Measurements from ENCODE around the gene ERP29. TPM values are rescaled to one million over a fixed set of nuclear protein-coding genes. Genes with fewer than 3 reads are reported as not detected.
"Not testable (repeated sequence)": the region's sequence is repeated elsewhere in the genome, so short reads cannot be mapped to it uniquely, and the experiment has no call there.

The ERP29 gene
- total RNA-seq, 5 donors from 2014 or later (not counting 1 experiment from before 2014, with no cell fraction given): 114 to 175 (median 158) TPM

DNA sequence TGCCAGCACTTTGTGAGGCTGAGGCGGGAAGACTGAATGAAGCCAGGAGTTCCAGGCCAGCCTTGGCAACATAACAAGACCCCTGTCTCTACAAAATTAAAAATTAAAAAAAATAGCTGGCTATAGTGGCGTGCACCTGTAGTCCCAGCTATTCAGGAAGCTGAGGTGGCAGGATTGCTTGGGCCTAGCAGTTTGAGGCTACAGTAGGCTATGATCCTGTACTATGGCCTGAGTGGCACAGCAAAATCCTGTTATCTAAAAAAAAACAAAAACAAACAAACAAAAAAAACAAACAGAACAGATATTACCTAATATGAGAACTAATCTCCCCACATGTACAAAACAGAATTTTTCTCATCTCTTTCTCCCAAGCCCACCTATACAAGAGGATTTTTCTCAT is 15.9 kb upstream of the ERP29 start:
- no peaks in the 10 kb centered on the region for H3K27me3 ChIP-seq (replicated peaks in 1 of 2; ENCODE audit: control insufficient read depth in 2 of 2, extremely low read depth in 1 of 2, insufficient read depth in 2 of 2, low read length in 1 of 2)
- Mint-ChIP-seq H3K9me3 (no peaks in the 10 kb centered on the region), H3K27me3 (no peaks in the 10 kb centered on the region), H3K36me3 (peaks cover 9% of the 10 kb centered on the region), H3K27ac (peak overlapping the region; percentile 91 to 98), H3K4me1 (peaks cover 82 to 91% (median 87%) of the 10 kb centered on the region in 3 donors), H3K4me3 (peak overlapping the region in 1 of 3 donors; percentile 48)
- DNase-seq (no peak), ATAC-seq (replicated peaks in 1 of 4) (no peak)
- no peak overlapping the region for H3K4me3 ChIP-seq (ENCODE audit: control insufficient read depth in 1 of 2, extremely low read depth in 1 of 2, low read length in 1 of 2)
- no peaks in the 10 kb centered on the region for H3K36me3 ChIP-seq (ENCODE audit: control insufficient read depth in 2 of 2, extremely low read depth in 1 of 2, insufficient read depth in 1 of 2, low read length in 1 of 2)
- ChIA-PET CTCF (interaction anchor here (1.2 to 1.5 kb wide), 3 partner anchors 16 to 23 kb away, joined by 3 to 9 read pairs (median 5); partner anchors contain the start of genes ERP29 (in 1 of the 2) and TMEM116 (in 1 of the 2)), POLR2A (interaction anchor here in 1 of 2 donors (0.6 kb wide), 1 partner anchor 48 kb away, joined by 8 read pairs; no protein-coding TSS in a partner anchor)
- peak overlapping the region; percentile 61 for H3K27ac ChIP-seq (ENCODE audit: low read length)
- H3K9me3 ChIP-seq: no peaks in the 10 kb centered on the region
- no CpG with 5 or more reads among the region's 2 CpGs for WGBS (ENCODE audit: insufficient coverage)
- H3K4me1 ChIP-seq (ENCODE audit: control insufficient read depth in 1 of 2, extremely low read depth in 1 of 2, insufficient read depth in 2 of 2, low read length in 2 of 2): peaks cover 52 to 67% of the 10 kb centered on the region in 2 experiments

DNA sequence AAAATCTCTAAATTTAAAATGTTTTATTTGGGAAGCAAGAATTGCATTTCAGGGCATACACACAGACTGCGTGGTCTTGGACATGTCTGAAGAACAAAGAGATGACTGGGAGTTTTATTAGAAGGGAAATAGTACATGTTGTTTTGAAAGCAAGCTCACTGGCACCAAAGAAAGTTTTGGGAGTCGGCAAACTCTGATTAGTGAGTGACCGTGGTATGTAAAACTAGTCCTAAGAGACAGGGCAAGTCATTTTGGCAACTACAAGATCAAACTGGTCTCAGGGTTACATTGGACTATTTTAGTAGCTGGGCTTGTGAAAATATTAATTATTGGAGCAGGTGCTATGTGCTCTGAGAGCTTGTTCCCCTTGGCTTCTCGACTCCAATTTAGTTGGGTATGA is 15.2 kb upstream of the ERP29 start:
- DNase-seq: no peak
- POLR2A ChIA-PET: interaction anchor here in 1 of 2 donors (0.9 kb wide), 1 partner anchor 15 kb away, joined by 4 read pairs; the partner anchor contains the start of genes ERP29 and TMEM116
- CTCF ChIA-PET: interaction anchor here (0.5 to 1.5 kb wide), 4 partner anchors 15 to 111 kb away, joined by 3 to 9 read pairs (median 6); partner anchors contain the start of genes ERP29 (in 1 of the 2) and TMEM116 (in 1 of the 2)
- Mint-ChIP-seq H3K27me3 (no peaks in the 10 kb centered on the region), H3K4me3 (peak overlapping the region in 2 of 3 donors; percentile 37 to 58), H3K27ac (peak overlapping the region; percentile 87 to 91), H3K4me1 (peaks cover 81 to 91% (median 87%) of the 10 kb centered on the region in 3 donors), H3K36me3 (peaks cover 9% of the 10 kb centered on the region), H3K9me3 (no peaks in the 10 kb centered on the region)
- no peaks in the 10 kb centered on the region for H3K36me3 ChIP-seq (ENCODE audit: control insufficient read depth in 2 of 2, extremely low read depth in 1 of 2, insufficient read depth in 1 of 2, low read length in 1 of 2)
- 92% methylated on average over 3 of the region's 4 CpGs for WGBS (ENCODE audit: insufficient coverage)
- no peak for ATAC-seq (replicated peaks in 1 of 4)
- H3K9me3 ChIP-seq: no peaks in the 10 kb centered on the region
- H3K27me3 ChIP-seq (replicated peaks in 1 of 2; ENCODE audit: control insufficient read depth in 2 of 2, extremely low read depth in 1 of 2, insufficient read depth in 2 of 2, low read length in 1 of 2): no peaks in the 10 kb centered on the region
- H3K4me1 ChIP-seq (ENCODE audit: control insufficient read depth in 1 of 2, extremely low read depth in 1 of 2, insufficient read depth in 2 of 2, low read length in 2 of 2): peaks cover 50 to 62% of the 10 kb centered on the region in 2 experiments
- peak overlapping the region; percentile 61 for H3K27ac ChIP-seq (ENCODE audit: low read length)
- H3K4me3 ChIP-seq (ENCODE audit: control insufficient read depth in 1 of 2, extremely low read depth in 1 of 2, low read length in 1 of 2): no peak overlapping the region

DNA sequence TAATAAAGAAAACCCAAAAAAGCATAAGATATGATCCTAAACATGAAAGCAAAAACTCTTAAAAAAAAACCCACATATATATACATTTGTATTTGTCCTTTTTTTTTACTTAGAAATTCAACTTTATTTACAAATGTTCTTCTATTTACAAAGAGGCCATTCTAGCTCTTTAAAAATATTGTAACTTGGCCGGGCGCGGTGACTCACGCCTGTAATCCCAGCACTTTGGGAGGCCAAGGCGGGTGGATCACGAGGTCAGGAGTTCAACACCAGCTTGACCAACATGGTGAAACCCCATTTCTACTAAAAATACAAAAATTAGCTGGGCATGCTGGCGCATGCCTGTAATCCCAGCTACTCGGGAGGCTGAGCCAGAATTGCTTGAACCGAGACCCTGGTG is 14.1 kb upstream of the ERP29 start:
- H3K27me3 Mint-ChIP-seq; H3K4me3 ChIP-seq (ENCODE audit: control insufficient read depth in 1 of 2, extremely low read depth in 1 of 2, low read length in 1 of 2); H3K9me3 ChIP-seq; DNase-seq; H3K27me3 ChIP-seq (replicated peaks in 1 of 2; ENCODE audit: control insufficient read depth in 2 of 2, extremely low read depth in 1 of 2, insufficient read depth in 2 of 2, low read length in 1 of 2); ATAC-seq (replicated peaks in 1 of 4); H3K9me3 Mint-ChIP-seq; H3K36me3 ChIP-seq (ENCODE audit: control insufficient read depth in 2 of 2, extremely low read depth in 1 of 2, insufficient read depth in 1 of 2, low read length in 1 of 2); H3K36me3 Mint-ChIP-seq: not testable (repeated sequence)
- POLR2A ChIA-PET: interaction anchor here in 1 of 2 donors (0.6 kb wide), 1 partner anchor 13 kb away, joined by 3 read pairs; no protein-coding TSS in a partner anchor
- peak overlapping the region; percentile 76 for H3K27ac ChIP-seq (ENCODE audit: low read length)
- peaks cover 43 to 55% of the 10 kb centered on the region in 2 experiments for H3K4me1 ChIP-seq (ENCODE audit: control insufficient read depth in 1 of 2, extremely low read depth in 1 of 2, insufficient read depth in 2 of 2, low read length in 2 of 2)
- CTCF ChIA-PET: interaction anchor here in 1 of 2 donors (0.6 kb wide), 1 partner anchor 66 kb away, joined by 3 read pairs; no protein-coding TSS in a partner anchor
- Mint-ChIP-seq H3K27ac (peak overlapping the region; percentile 87 to 91), H3K4me1 (peaks cover 76 to 87% (median 82%) of the 10 kb centered on the region in 3 donors), H3K4me3 (peak overlapping the region in 1 of 3 donors; percentile 58)
- WGBS (ENCODE audit: insufficient coverage): 93% methylated on average over 3 of the region's 9 CpGs

DNA sequence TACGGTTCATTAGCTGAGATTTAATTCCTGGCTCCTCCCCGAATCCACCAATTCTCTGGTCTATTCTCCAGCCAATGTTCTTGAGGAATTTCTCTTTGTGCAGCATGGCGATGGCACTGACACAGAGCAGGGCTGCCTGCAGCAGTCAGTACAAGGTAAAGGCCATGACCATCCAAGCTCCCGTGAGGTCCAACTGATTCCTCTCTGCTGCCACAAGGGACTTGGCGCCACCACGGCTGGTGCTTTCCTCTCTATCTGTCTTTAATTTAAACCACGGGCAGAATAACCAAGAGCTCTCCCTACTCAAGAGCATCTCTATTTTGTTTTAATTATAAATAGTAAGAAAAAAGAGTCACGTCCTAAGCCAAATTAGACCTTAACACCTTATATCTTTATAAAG is 12.4 kb upstream of the ERP29 start:
- 96% methylated on average over 4 of the region's 8 CpGs for WGBS (ENCODE audit: insufficient coverage)
- Mint-ChIP-seq H3K27me3 (no peaks in the 10 kb centered on the region), H3K4me3 (peak overlapping the region; percentile 75 to 84 (median 81)), H3K27ac (peak overlapping the region; percentile 89 to 93), H3K36me3 (peaks cover 12% of the 10 kb centered on the region), H3K9me3 (no peaks in the 10 kb centered on the region), H3K4me1 (peaks cover 72 to 85% (median 78%) of the 10 kb centered on the region in 3 donors)
- ChIA-PET CTCF (interaction anchor here in 1 of 2 donors (0.7 to 1.5 kb wide), 2 partner anchors 12 to 55 kb away, joined by 3 to 6 read pairs; partner anchors contain the start of genes ERP29 and TMEM116), POLR2A (interaction anchor here in 1 of 2 donors (0.6 to 1.0 kb wide), 2 partner anchors 13 to 59 kb away, joined by 3 read pairs; no protein-coding TSS in a partner anchor)
- ATAC-seq (replicated peaks in 1 of 4): peak in 2 of 4 experiments; percentile 28 to 52
- H3K27me3 ChIP-seq (replicated peaks in 1 of 2; ENCODE audit: control insufficient read depth in 2 of 2, extremely low read depth in 1 of 2, insufficient read depth in 2 of 2, low read length in 1 of 2): no peaks in the 10 kb centered on the region
- no peaks in the 10 kb centered on the region for H3K9me3 ChIP-seq
- DNase-seq: peak in 2 of 35 experiments; percentile 24 to 44
- H3K4me3 ChIP-seq (ENCODE audit: control insufficient read depth in 1 of 2, extremely low read depth in 1 of 2, low read length in 1 of 2): peak overlapping the region in 1 of 2 donors; percentile 48
- peak overlapping the region; percentile 76 for H3K27ac ChIP-seq (ENCODE audit: low read length)
- no peaks in the 10 kb centered on the region for H3K36me3 ChIP-seq (ENCODE audit: control insufficient read depth in 2 of 2, extremely low read depth in 1 of 2, insufficient read depth in 1 of 2, low read length in 1 of 2)
- H3K4me1 ChIP-seq (ENCODE audit: control insufficient read depth in 1 of 2, extremely low read depth in 1 of 2, insufficient read depth in 2 of 2, low read length in 2 of 2): peaks cover 35 to 43% of the 10 kb centered on the region in 2 experiments

DNA sequence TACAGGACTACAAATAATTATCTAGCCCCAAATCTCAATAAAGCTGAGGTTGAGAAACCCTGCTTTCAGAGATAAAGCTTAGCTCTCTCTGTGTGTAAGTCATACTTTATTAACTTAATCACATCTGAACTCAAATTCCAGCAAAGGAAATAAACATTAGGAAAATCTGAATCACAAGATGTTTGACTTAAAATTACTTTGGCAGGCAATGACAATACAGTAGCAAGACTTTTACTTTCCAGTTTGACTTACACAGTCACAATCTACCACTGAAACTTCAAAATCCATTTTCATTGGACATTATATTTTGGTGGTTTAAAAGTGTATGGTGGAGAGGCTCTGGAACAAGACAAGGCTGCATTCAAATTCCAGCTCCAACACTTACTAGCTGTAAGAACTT is 11.7 kb upstream of the ERP29 start:
- no peaks in the 10 kb centered on the region for H3K36me3 ChIP-seq (ENCODE audit: control insufficient read depth in 2 of 2, extremely low read depth in 1 of 2, insufficient read depth in 1 of 2, low read length in 1 of 2)
- peak in 1 of 4 experiments; percentile 7 for ATAC-seq (replicated peaks in 1 of 4)
- peaks cover 73 to 85% (median 79%) of the 10 kb centered on the region in 3 donors for H3K4me1 Mint-ChIP-seq

DNA sequence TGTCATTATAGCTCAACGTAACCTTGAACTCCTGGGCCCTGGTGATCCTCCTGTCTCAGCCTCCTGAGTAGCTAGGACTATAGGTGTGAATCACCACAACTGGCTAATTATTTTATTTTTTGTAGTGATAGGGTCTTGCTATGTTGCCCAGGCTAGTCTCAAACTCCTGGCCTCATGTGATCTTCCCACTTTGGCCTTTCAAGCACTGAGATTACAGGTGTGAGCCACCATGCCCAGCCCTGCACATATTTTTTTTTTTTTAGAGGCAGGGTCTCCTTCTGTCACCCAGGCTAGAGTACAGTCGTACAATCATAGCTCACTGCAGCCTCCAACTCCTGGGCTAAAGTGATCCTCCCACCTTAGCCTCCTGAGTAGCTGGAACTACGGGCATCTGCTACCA is 9.2 kb upstream of the ERP29 start:
- H3K4me3 Mint-ChIP-seq: no peak overlapping the region
- H3K36me3 ChIP-seq (ENCODE audit: control insufficient read depth in 2 of 2, extremely low read depth in 1 of 2, insufficient read depth in 1 of 2, low read length in 1 of 2): no peaks in the 10 kb centered on the region
- no peaks in the 10 kb centered on the region for H3K9me3 ChIP-seq
- no peaks in the 10 kb centered on the region for H3K27me3 Mint-ChIP-seq
- 100% methylated on average over 1 of the region's 3 CpGs for WGBS (ENCODE audit: insufficient coverage)
- CTCF ChIA-PET: interaction anchor here (0.7 to 1.8 kb wide), 3 partner anchors 8 to 15 kb away, joined by 4 to 14 read pairs (median 6); partner anchors contain the start of genes ERP29 (in 1 of the 2) and TMEM116 (in 1 of the 2)
- H3K27ac Mint-ChIP-seq: peak overlapping the region; percentile 87 to 89
- peaks cover 61 to 65% (median 65%) of the 10 kb centered on the region in 3 donors for H3K4me1 Mint-ChIP-seq
- no peaks in the 10 kb centered on the region for H3K27me3 ChIP-seq (replicated peaks in 1 of 2; ENCODE audit: control insufficient read depth in 2 of 2, extremely low read depth in 1 of 2, insufficient read depth in 2 of 2, low read length in 1 of 2)
- DNase-seq (no peak), ATAC-seq (replicated peaks in 1 of 4) (no peak)
- H3K4me3 ChIP-seq (ENCODE audit: control insufficient read depth in 1 of 2, extremely low read depth in 1 of 2, low read length in 1 of 2): no peak overlapping the region
- no peak overlapping the region for H3K27ac ChIP-seq (ENCODE audit: low read length)
- POLR2A ChIA-PET: interaction anchor here (0.5 to 1.1 kb wide), 5 partner anchors 9 to 55 kb away, joined by 3 read pairs; partner anchors contain the start of genes ERP29 (in 1 of the 2) and TMEM116 (in 1 of the 2)
- H3K36me3 Mint-ChIP-seq: peaks cover 6% of the 10 kb centered on the region
- no peaks in the 10 kb centered on the region for H3K9me3 Mint-ChIP-seq
- peaks cover 26 to 31% of the 10 kb centered on the region in 2 experiments for H3K4me1 ChIP-seq (ENCODE audit: control insufficient read depth in 1 of 2, extremely low read depth in 1 of 2, insufficient read depth in 2 of 2, low read length in 2 of 2)

More for the DNA sequence above, 11.7 kb upstream of the ERP29 start:
- DNase-seq: no peak
- peaks cover 32 to 42% of the 10 kb centered on the region in 2 experiments for H3K4me1 ChIP-seq (ENCODE audit: control insufficient read depth in 1 of 2, extremely low read depth in 1 of 2, insufficient read depth in 2 of 2, low read length in 2 of 2)
- Mint-ChIP-seq H3K9me3 (no peaks in the 10 kb centered on the region), H3K27me3 (no peaks in the 10 kb centered on the region), H3K27ac (peak overlapping the region; percentile 89 to 93), H3K36me3 (peaks cover 12% of the 10 kb centered on the region), H3K4me3 (peak overlapping the region; percentile 75 to 84 (median 81))
- peak overlapping the region; percentile 76 for H3K27ac ChIP-seq (ENCODE audit: low read length)
- ChIA-PET POLR2A (interaction anchor here (1.0 to 1.1 kb wide), 2 partner anchors 12 to 60 kb away, joined by 3 read pairs; partner anchors contain the start of genes ERP29 (in 1 of the 2) and TMEM116 (in 1 of the 2)), CTCF (interaction anchor here in 1 of 2 donors (0.6 to 1.5 kb wide), 6 partner anchors 10 to 56 kb away, joined by 3 to 6 read pairs (median 3); partner anchors contain the start of genes ERP29 and TMEM116)
- no peaks in the 10 kb centered on the region for H3K27me3 ChIP-seq (replicated peaks in 1 of 2; ENCODE audit: control insufficient read depth in 2 of 2, extremely low read depth in 1 of 2, insufficient read depth in 2 of 2, low read length in 1 of 2)
- H3K9me3 ChIP-seq: no peaks in the 10 kb centered on the region
- peak overlapping the region in 1 of 2 donors; percentile 48 for H3K4me3 ChIP-seq (ENCODE audit: control insufficient read depth in 1 of 2, extremely low read depth in 1 of 2, low read length in 1 of 2)
